ENCODE results near the gene HSD3B2. TPM values are rescaled to one million over a fixed set of nuclear protein-coding genes. Genes with fewer than 3 reads are reported as not detected.

Gene HSD3B2
- polyA plus RNA-seq, 1 donor (not counting 4 experiments of a cell fraction or from before 2014, with no cell fraction given), result not detected

- no peak for TF ChIP-seq EZH2 (IDR thresholded peaks at IDR 0.05; ENCODE audit: low read length)
- TF ChIP-seq, protein P1, sequence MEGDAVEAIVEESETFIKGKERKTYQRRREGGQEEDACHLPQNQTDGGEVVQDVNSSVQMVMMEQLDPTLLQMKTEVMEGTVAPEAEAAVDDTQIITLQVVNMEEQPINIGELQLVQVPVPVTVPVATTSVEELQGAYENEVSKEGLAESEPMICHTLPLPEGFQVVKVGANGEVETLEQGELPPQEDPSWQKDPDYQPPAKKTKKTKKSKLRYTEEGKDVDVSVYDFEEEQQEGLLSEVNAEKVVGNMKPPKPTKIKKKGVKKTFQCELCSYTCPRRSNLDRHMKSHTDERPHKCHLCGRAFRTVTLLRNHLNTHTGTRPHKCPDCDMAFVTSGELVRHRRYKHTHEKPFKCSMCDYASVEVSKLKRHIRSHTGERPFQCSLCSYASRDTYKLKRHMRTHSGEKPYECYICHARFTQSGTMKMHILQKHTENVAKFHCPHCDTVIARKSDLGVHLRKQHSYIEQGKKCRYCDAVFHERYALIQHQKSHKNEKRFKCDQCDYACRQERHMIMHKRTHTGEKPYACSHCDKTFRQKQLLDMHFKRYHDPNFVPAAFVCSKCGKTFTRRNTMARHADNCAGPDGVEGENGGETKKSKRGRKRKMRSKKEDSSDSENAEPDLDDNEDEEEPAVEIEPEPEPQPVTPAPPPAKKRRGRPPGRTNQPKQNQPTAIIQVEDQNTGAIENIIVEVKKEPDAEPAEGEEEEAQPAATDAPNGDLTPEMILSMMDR (optimal IDR thresholded peaks at IDR 0.05 in 1 of 3, IDR thresholded peaks at IDR 0.05 in 1 of 3, conservative IDR thresholded peaks at IDR 0.05 in 1 of 3; ENCODE audit: extremely low read depth in 1 of 3, insufficient read depth in 2 of 3, low read length in 3 of 3), result no peak
- H4K20me1 ChIP-seq (ENCODE audit: control insufficient read depth, extremely low read depth, insufficient read depth, low read length), result no peaks in the 10 kb centered on the region
- dilution Hi-C loops (cut with MboI; ENCODE audit: extremely low pct_ligation_motif_present, low sequenced_read_pairs), result no loop called here
- H3K4me3 ChIP-seq (ENCODE audit: control insufficient read depth in 2 of 3, extremely low read depth in 1 of 3, insufficient read depth in 2 of 3, low read depth in 1 of 3, low read length in 3 of 3), result no peak overlapping the region
- H3K4me1 ChIP-seq (ENCODE audit: control insufficient read depth, extremely low read depth, insufficient read depth, low read length), result no peaks in the 10 kb centered on the region
- no peaks in the 10 kb centered on the region for H3K9me1 ChIP-seq (ENCODE audit: control insufficient read depth, extremely low read depth, insufficient read depth, low read length)
- H3K9ac ChIP-seq (ENCODE audit: control insufficient read depth, extremely low read depth, insufficient read depth, low read length), result no peak overlapping the region
- H3K36me3 ChIP-seq (ENCODE audit: control insufficient read depth in 2 of 2, extremely low read depth in 1 of 2, insufficient read depth in 2 of 2, low read length in 2 of 2), result no peaks in the 10 kb centered on the region
- no peak overlapping the region for H3K4me2 ChIP-seq (ENCODE audit: control insufficient read depth, extremely low read depth, insufficient read depth, low read depth, low read length)
- no peaks in the 10 kb centered on the region for H3K79me2 ChIP-seq (ENCODE audit: control insufficient read depth, insufficient read depth, low read length)
- no peak overlapping the region for H3K27ac ChIP-seq (ENCODE audit: control insufficient read depth, insufficient read depth, low read length)
- DNase-seq (ENCODE audit: low read depth, low spot score) (no peak), FAIRE-seq (no peak)
- no peaks in the 10 kb centered on the region for H3K9me3 ChIP-seq (ENCODE audit: control insufficient read depth, low read depth, low read length)
- no peak overlapping the region for H2AFZ ChIP-seq (ENCODE audit: control insufficient read depth, low read length)
- H3K27me3 ChIP-seq (ENCODE audit: control insufficient read depth, extremely low read depth, insufficient read depth, low read length), result peaks cover 8% of the 10 kb centered on the region
These were observed 1.2 kb downstream of the HSD3B2 start for GRCh38 chr1:119416006-119416640.

DNA sequence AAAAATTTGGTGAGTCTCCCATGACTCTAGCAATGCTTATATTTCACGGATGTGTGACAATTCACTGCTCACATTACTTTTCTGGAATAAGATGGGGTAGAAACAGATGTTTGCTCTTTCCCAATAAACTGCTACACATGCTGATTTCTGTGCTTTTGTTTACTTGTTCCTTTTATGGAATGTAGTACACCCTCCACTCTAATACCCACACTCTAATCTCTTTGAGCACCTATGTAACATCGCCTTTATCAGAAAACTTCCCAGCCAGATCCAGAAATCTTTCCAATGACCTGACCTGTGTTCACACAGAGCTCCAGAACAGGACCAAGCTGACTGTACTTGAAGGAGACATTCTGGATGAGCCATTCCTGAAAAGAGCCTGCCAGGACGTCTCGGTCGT lies 4.2 kb downstream of the HSD3B2 start:
- Histone ChIP-seq H3K9ac (ENCODE audit: control insufficient read depth, extremely low read depth, insufficient read depth, low read length) (no peak overlapping the region), H4K20me1 (ENCODE audit: control insufficient read depth, extremely low read depth, insufficient read depth, low read length) (no peaks in the 10 kb centered on the region), H3K4me2 (ENCODE audit: control insufficient read depth, extremely low read depth, insufficient read depth, low read depth, low read length) (no peak overlapping the region), H3K36me3 (ENCODE audit: control insufficient read depth in 2 of 2, extremely low read depth in 1 of 2, insufficient read depth in 2 of 2, low read length in 2 of 2) (no peaks in the 10 kb centered on the region), H3K4me1 (ENCODE audit: control insufficient read depth, extremely low read depth, insufficient read depth, low read length) (no peaks in the 10 kb centered on the region), H3K27me3 (ENCODE audit: control insufficient read depth, extremely low read depth, insufficient read depth, low read length) (peaks cover 8% of the 10 kb centered on the region), H3K4me3 (ENCODE audit: control insufficient read depth in 2 of 3, extremely low read depth in 1 of 3, insufficient read depth in 2 of 3, low read depth in 1 of 3, low read length in 3 of 3) (no peak overlapping the region), H3K27ac (ENCODE audit: control insufficient read depth, insufficient read depth, low read length) (no peak overlapping the region), H3K9me3 (ENCODE audit: control insufficient read depth, low read depth, low read length) (no peaks in the 10 kb centered on the region), H3K79me2 (ENCODE audit: control insufficient read depth, insufficient read depth, low read length) (no peaks in the 10 kb centered on the region), H2AFZ (ENCODE audit: control insufficient read depth, low read length) (no peak overlapping the region), H3K9me1 (ENCODE audit: control insufficient read depth, extremely low read depth, insufficient read depth, low read length) (no peaks in the 10 kb centered on the region)
- FAIRE-seq (no peak), DNase-seq (ENCODE audit: low read depth, low spot score) (no peak)
- dilution Hi-C loops (cut with MboI; ENCODE audit: extremely low pct_ligation_motif_present, low sequenced_read_pairs), result no loop called here
- TF ChIP-seq, protein P1 (optimal IDR thresholded peaks at IDR 0.05 in 1 of 3, IDR thresholded peaks at IDR 0.05 in 1 of 3, conservative IDR thresholded peaks at IDR 0.05 in 1 of 3; ENCODE audit: extremely low read depth in 1 of 3, insufficient read depth in 2 of 3, low read length in 3 of 3), result no peak
- TF ChIP-seq EZH2 (IDR thresholded peaks at IDR 0.05; ENCODE audit: low read length), result no peak

Measured in keratinocyte (primary cell).